Activated naive CD4-positive, alpha-beta T cell treated with anti-CD3 and anti-CD28 coated beads, Interleukin-2, amount 50 U/mL, for 72 hours (primary cell): Measurements from ENCODE around the gene ZFHX3. TPM values are rescaled to one million over a fixed set of nuclear protein-coding genes. Genes with fewer than 3 reads are reported as not detected.

Source experiments
- ATAC-seq, 2 donors: fragments of 150-1000 bp; cut with Tn5 transposase; 2 replicates each; pipeline ENCODE4 v1.10.0; 2021; ENCODE audit warnings: mild to moderate bottlenecking in 2 of 2, moderate library complexity in 2 of 2
- DNase-seq, 2 donors: peaks; one replicate each; pipeline ENCODE4 v3.0.0; 2021 to 2022; ENCODE audit warnings: low spot score in 2 of 2
- H3K27ac Mint-ChIP-seq, 2 donors: one replicate each; pipeline ENCODE4 v1.8.0; 2022; ENCODE audit warnings: mild to moderate bottlenecking in 2 of 2, mixed read lengths in 2 of 2
- H3K36me3 Mint-ChIP-seq, 2 donors: one replicate each; pipeline ENCODE4 v1.8.0; 2022; ENCODE audit warnings: mixed read lengths in 2 of 2
- H3K9me3 Mint-ChIP-seq, 2 donors: one replicate each; pipeline ENCODE4 v1.8.0; 2022; ENCODE audit warnings: mixed read lengths in 2 of 2
- total RNA-seq, 2 donors: library from RNA; stranded (reverse); gene quantifications; one replicate each; pipeline ENCODE4 v1.2.3, GENCODE V29; 2022

The ZFHX3 gene
- total RNA-seq, 2 donors from 2014 or later = 0.07 to 1.7 TPM

DNA sequence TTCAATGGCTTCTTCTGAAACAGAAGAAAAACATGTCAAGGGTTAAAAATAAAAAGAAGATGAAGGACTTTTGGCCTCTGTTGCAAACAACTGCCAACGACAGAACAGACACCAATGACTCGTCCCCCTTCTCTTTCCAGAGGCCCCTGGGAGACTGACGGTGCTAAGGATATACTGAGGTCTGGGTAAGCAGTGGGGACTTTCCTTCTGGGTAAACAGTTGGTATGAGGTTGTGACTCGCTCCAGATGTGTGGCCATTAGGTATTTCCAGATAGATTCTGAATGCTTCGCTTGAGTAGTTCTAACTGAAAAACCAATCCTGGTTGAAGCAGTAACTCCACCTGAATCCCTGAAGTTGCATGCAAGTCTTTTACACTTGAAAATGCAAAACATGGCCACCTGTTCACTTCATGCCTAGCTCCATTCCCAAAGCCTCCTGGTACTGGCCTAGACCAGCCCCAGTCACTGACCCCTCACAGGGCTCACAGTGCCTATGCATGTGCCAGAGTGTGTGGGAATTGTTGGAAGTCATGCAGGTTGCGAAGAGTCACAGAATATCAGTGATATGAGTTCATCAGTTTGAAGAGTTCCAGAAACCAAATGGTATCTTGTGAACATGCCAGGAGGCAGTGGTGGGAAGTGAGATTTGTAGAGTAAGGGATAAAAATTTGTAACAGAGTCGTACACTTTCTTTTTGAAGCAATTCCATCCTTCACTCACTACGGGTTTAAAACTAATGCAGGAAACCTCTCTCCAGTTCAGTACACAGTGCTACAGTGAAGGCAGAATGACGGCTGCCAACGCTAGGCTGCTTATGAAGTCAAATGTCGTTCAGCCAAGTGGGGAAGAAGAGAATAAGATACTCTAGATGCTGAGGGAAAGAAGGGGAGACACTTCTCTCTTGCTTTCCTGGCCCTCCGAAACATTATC is 217.8 kb downstream of the ZFHX3 start:
- H3K36me3 Mint-ChIP-seq = no peaks in the 10 kb centered on the region
- no peak for DNase-seq
- ATAC-seq = peak in 1 of 2 donors; percentile 81
- no peak overlapping the region for H3K27ac Mint-ChIP-seq
- H3K9me3 Mint-ChIP-seq = no peaks in the 10 kb centered on the region

DNA sequence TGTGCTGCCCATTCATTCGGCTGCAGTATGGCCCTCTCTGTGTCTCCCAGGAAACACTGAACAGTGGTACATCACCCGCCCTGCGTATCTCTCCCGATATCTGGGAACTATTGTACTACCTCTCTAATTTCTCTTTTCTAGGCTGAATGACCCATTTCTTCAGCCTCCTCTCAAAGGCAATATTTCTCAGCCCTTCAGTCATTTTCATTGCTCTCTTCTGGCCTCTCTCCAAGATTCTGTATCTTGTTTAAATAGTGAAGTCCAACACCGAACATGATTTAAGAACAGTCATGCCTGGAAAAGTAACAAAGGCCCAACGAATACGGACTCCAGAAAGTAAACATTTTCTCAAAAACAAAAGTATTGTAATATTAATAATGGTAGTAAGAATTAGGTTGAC is 220.1 kb downstream of the ZFHX3 start:
- DNase-seq (no peak), ATAC-seq (no peak)
- Mint-ChIP-seq H3K9me3 (no peaks in the 10 kb centered on the region), H3K36me3 (no peaks in the 10 kb centered on the region), H3K27ac (no peak overlapping the region)

DNA sequence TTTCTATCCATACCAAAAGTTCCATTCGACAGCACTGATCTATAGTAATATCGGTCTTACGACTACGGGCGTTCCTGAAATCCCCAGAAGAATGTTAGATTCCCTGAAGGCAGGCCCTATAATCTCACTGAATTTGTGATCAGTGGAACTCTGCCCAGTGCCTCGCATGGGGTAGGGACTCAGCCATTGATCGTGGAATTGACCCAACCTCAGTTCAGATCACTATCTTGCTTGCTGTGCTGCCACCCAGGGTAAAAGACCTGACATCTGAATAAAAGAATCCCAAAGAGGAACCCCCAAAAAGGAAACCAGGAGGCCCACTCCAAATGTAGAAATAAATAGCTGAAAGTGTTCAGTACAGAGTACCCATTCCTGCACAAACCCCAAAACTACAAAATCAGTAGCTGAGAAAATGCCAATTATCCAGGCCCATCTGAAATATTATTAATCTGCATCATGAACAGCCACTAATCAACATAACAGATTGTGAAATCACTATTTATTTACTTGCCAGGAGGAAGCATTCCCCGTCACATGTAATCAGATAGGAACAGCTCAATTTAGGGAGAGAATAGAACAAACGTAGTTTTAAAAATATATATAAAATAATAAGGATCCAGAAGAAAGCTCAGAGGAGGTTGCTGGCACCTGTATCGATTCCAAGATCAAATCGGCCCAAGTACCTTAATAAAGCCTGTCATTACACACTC is 221.9 kb downstream of the ZFHX3 start:
- no peaks in the 10 kb centered on the region for H3K36me3 Mint-ChIP-seq
- no peak overlapping the region for H3K27ac Mint-ChIP-seq
- no peaks in the 10 kb centered on the region for H3K9me3 Mint-ChIP-seq
- ATAC-seq (no peak), DNase-seq (no peak)

DNA sequence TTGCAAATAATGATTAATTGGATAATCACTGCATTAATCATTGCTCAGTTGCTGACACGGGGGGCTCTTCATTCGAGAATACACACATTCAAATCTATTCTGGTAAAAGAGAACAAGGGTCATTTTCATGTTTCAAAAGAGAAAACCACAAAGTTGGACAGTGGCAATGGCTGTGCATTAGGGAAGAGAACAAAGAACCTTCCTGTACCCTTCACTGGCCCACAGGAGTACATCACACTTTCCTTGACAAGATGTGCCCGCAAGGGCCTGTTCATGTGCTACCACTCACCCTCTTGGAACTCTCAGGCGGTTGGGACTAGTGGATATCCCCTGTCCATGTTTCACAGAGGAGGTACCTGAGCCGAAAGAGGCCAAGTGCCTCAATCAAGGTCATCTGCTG is 223.2 kb downstream of the ZFHX3 start:
- H3K36me3 Mint-ChIP-seq = no peaks in the 10 kb centered on the region
- H3K9me3 Mint-ChIP-seq = no peaks in the 10 kb centered on the region
- ATAC-seq = no peak

DNA sequence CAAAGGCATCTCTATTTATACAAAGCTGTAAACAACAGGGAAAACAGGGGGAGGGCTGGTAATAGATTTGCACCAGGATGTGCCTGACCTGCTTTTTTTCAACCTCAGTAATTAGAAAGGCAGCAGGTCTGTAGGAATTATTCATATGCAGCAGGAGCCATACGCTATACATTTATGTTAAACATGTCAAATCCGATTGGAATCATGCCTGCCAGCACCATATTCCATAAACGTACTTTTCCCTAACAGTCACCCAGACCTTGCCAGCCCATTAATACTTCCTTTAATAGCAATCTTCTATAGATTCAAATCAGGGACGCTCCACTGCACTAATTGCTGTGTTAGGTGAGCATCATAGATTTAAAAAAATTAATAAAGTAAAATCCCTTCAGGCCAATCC is 223.9 kb downstream of the ZFHX3 start:
- Mint-ChIP-seq H3K9me3 (no peaks in the 10 kb centered on the region), H3K36me3 (no peaks in the 10 kb centered on the region), H3K27ac (no peak overlapping the region)
- DNase-seq = no peak
- ATAC-seq = no peak

More for the DNA sequence above, 223.2 kb downstream of the ZFHX3 start:
- no peak overlapping the region for H3K27ac Mint-ChIP-seq
- no peak for DNase-seq

DNA sequence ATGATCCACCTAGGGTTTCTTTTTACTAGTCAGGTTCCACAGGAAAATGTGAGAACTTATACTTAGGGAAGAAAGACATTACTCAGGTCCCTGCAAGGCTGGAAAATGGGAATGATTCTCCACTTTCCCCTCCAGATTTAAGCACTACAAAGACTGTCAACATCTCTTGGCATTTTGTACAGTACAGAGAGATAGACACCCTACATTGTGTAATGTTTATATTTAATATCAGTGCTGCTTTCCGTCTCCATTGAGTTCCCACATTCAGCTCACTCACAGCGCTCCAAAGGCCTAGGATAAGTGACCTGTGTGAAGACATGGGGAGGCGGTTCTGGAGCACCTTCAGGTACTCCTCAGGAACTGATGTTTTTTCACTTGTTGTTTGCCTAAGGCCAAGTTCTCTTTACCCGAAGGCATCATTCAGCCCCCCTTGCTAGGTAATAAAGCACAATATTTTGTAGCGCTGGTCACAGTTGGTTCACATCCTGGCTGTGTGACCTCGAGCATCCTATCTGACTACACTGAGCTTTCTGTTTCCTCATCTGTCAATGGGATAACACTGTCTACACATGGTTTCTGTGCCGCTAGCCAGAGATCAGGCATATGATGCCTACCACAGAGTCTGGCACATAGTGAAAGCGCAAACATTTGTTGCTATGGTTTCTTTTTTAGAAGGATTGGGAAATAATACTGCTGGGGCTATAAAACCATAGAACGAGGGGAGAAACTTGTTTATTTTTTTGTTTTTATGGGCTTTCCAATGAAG is 226.6 kb downstream of the ZFHX3 start:
- Mint-ChIP-seq H3K9me3 (no peaks in the 10 kb centered on the region), H3K36me3 (no peaks in the 10 kb centered on the region), H3K27ac (no peak overlapping the region)
- ATAC-seq (no peak), DNase-seq (no peak)

DNA sequence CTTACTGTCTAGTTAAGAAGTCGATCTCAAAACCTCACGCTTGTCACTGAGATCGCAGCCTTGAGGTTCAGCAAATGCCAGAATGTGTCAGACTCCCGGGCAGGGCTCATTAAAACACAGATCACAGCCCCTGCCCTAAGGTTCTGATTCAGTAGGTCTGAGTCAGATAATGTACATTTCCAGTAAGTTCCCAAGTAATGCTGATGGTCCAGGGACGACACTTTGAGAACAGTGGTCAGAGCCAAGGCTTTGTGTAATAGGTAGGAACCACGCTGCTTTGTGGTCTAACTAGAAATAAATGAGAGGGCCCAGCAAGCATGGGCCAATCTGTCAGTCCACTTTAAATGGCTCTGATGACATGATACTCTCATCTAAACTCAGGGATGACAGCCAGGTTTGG is 228.6 kb downstream of the ZFHX3 start:
- no peak overlapping the region for H3K27ac Mint-ChIP-seq
- no peak for ATAC-seq
- no peak for DNase-seq
- H3K9me3 Mint-ChIP-seq = no peaks in the 10 kb centered on the region
- no peaks in the 10 kb centered on the region for H3K36me3 Mint-ChIP-seq

DNA sequence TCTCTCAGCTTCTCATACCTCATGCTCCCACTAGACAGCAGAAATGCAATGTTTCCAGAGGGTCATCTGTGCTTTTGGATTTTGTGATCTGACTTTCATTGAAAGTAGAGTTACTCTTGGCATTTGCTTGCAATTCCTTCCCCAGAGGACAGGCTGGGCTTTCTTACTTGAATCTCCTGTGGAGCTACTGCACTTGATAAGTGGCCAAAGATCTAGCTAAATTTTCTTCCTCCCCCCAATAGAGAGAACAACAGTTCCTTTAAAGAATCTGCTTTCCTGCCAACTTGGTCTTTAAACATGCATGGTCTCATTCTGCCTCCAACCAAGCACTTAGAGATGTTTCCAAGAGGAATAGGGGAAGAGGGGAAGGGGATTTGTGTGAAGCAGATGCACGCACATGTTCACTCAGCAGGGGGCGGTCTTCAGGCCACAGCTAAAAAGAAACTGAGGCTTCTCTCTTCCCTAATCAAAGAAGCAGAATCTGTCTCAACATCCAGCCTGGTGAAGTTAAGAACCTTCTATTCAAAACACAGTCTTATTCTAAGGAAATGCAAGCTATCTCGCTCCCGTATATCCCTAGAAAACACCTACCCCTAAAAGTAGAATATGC is 229.6 kb downstream of the ZFHX3 start:
- DNase-seq = no peak

DNA sequence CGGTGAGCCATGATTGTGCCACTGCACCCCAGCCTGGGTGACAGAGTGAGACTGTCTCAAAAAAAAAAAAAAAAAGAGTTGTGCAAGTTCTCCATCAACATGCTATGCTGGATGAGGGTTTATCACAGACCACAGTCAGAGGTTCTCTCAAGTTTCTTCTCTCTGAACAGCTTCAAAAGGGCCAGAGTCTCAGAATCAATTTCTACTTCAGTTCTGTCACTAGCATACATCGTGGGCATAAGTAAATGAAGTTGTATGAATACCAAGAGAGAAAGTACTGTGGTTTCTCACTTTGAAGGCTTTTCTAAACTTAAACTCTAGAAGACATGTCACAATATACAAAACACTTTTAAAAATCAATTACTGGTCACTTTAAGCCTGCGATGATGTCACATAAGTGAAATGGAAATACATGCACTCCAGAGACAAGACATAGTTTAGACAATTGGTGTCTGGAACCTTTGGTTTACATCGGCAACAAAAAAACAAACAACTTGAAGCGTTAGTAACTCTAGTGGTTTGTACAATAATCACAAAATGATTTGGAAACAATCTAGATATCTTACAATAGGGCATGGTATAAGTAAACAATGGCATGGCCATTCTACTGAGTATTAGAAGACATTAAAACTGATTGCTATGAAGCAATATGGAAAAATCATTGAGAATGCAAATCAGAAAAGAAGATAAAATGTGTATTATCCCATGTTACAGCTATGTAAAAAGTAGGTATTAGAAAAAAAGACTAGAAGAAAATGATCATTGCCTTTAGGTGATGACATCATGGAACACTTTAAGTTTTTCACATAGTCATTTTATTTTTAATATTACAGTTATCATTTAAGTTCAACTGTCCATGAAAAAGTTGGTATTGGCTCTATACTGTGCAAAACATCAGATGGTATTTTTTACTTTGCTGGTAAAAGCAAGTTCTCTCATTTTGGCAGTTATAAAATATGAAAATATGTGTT is 232.3 kb downstream of the ZFHX3 start:
- ATAC-seq (peak in 1 of 2 donors; percentile 91), DNase-seq (no peak)
- H3K36me3 Mint-ChIP-seq = no peaks in the 10 kb centered on the region
- H3K27ac Mint-ChIP-seq = no peak overlapping the region
- no peaks in the 10 kb centered on the region for H3K9me3 Mint-ChIP-seq

More for the DNA sequence above, 229.6 kb downstream of the ZFHX3 start:
- no peak for ATAC-seq
- no peaks in the 10 kb centered on the region for H3K36me3 Mint-ChIP-seq
- no peaks in the 10 kb centered on the region for H3K9me3 Mint-ChIP-seq
- no peak overlapping the region for H3K27ac Mint-ChIP-seq

DNA sequence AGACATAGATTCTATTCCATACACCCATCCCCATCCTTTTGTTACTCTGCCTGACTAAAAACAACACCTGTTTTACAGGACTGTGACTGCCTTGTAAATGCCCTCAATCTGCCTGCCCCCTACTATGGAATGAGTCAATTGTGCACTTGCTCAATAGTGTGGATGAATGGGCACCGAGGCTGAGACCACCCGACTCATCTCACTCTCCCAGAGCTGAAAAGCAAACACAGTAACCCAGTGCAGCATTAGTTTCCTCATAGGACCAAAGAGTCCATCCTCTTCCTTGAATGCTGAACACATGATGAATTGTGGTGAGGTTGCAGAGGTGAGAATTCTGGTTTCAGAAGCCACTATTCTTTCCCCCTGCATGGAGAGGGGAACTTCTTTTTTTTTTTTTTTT is 233.7 kb downstream of the ZFHX3 start:
- no peaks in the 10 kb centered on the region for H3K9me3 Mint-ChIP-seq
- no peak overlapping the region for H3K27ac Mint-ChIP-seq
- no peak for DNase-seq
- ATAC-seq = peak; percentile 22 to 35
- no peaks in the 10 kb centered on the region for H3K36me3 Mint-ChIP-seq

DNA sequence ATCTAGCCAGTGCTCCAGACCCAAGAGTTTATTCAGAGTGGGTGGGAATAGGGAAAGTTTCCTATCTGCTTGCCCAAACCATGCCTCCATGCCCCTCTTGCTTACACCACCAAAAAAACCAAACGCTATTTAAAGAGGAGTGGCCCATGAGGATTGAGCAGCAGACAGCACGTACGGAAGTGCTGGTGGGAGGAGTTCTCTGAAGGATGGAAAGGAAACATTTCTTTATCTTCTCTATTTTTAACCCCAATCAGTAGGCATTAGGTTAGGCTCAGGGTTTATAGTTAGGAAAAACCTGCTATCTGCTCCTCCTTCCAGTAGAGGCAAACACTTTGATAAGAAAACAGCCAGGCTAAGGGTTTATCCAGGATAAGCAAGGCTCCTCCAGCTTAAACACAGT is 235.3 kb downstream of the ZFHX3 start:
- DNase-seq (no peak), ATAC-seq (no peak)
- H3K27ac Mint-ChIP-seq = no peak overlapping the region
- no peaks in the 10 kb centered on the region for H3K9me3 Mint-ChIP-seq
- no peaks in the 10 kb centered on the region for H3K36me3 Mint-ChIP-seq

DNA sequence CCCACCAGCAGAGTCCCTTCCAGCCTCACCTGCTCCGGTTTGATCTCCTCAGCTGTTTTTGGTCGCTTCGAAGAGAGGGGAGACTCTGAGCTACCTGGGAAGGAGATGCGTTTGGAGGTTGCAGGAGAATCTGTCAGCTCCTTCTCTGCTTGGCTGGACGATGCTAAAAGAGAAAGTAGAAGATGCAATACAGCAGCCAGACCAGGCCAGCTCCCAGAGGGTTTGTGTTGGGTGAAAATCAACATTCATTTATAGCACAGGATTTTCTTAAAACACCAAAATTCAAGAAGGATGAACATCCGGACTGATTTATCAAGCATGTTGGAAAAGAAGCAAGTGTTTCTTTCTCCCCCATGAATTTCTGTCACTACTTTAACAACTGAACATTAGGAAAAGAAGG is 236.1 kb downstream of the ZFHX3 start:
- no peaks in the 10 kb centered on the region for H3K36me3 Mint-ChIP-seq
- no peak for DNase-seq
- no peaks in the 10 kb centered on the region for H3K9me3 Mint-ChIP-seq
- no peak for ATAC-seq
- H3K27ac Mint-ChIP-seq = no peak overlapping the region

DNA sequence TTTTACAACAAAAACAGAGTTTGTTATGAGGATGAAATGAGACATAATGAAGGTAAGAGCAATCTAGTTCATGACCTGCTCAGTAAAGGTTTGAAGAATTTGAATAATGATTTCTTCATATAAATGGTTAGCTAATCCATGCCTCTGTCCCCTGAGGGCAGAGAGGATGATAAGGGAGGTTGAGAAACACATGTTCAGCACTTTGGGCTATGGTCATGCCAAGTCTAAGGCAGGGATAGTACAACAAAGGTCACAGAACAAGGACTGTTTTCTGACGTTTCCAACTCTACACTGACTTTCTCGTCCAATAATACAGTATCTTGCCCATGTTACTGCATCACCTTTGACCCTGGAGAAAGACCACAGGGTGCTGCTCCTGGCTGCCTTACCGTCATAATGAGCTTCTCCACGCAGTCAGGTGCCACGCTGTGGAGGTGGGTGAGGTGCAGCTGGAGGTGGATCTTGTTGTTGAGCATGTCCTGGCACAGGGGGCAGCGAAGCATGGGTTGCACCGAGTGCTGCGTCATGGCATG is 236.7 kb downstream of the ZFHX3 start:
- DNase-seq (no peak), ATAC-seq (no peak)
- Mint-ChIP-seq H3K27ac (no peak overlapping the region), H3K9me3 (no peaks in the 10 kb centered on the region), H3K36me3 (no peaks in the 10 kb centered on the region)

DNA sequence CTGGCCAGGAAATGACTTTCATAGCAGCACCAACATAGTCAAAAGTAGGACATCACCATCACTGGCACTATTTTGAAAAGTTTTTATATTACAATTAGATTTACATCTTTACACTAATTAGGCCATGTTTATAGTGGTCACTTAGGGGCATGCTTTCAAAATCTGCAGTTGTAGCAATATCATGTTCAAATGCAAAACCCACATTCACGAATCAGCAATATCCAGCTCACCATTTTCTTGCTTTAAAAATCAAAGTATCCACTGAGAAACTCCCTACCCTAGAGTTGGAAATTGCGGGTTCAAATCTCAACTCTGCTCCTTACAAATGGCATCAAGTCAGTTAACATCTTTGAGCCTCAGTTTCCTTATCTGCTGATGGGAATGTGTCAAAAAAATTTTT is 237.4 kb downstream of the ZFHX3 start:
- ATAC-seq = no peak
- Mint-ChIP-seq H3K27ac (no peak overlapping the region), H3K36me3 (no peaks in the 10 kb centered on the region), H3K9me3 (no peaks in the 10 kb centered on the region)
- DNase-seq = no peak

DNA sequence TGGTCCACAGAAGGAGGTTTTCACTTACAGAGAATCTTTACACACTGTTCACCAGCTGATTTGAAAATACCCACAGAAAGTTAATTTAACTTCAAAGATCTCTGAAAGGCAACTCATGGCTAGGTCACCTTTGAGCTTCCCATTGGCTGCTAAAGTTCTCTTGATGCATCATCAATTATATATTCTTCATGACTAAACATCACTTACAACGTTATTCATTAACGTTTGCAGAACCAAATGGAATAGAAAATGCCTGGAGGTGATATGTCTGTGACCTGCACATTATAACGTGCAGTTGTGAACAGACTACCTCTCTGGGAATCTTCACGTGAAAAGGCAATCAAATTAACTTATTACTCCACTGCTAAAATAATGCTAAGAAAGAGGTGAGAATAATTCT is 238.5 kb downstream of the ZFHX3 start:
- ATAC-seq (no peak), DNase-seq (no peak)
- no peaks in the 10 kb centered on the region for H3K9me3 Mint-ChIP-seq

More for the DNA sequence above, 238.5 kb downstream of the ZFHX3 start:
- Mint-ChIP-seq H3K36me3 (no peaks in the 10 kb centered on the region), H3K27ac (no peak overlapping the region)
